Transverse colon (tissue), 4 donors: Measurements from ENCODE around the gene RABGAP1.

Source experiments
- CTCF ChIP-seq, 5 experiments: fragments of 200-600 bp in 3 of 5; fragments of 450-650 bp in 2 of 5; sonication (generic) in 3 of 5; IDR thresholded peaks; 1 replicate in 2 of 5; 2 replicates in 3 of 5; pipeline ENCODE4 v1.5.1; 2016 to 2017; ENCODE audit warnings: antibody characterized with exemption in 5 of 5, inconsistent platforms in 3 of 5, mild to moderate bottlenecking in 2 of 5, moderate library complexity in 1 of 5
- EP300 ChIP-seq: sonication (generic); formaldehyde crosslinking; IDR thresholded peaks from one replicate; pipeline ENCODE4 v1.6.1; 2017; ENCODE audit warnings: antibody characterized with exemption, low read depth
- POLR2A ChIP-seq: fragments of 450-650 bp; IDR thresholded peaks from one replicate; pipeline ENCODE4 v1.6.1; 2016; ENCODE audit warnings: antibody characterized with exemption, mild to moderate bottlenecking, moderate library complexity
- POLR2AphosphoS5 ChIP-seq, 3 donors: sonication (generic); formaldehyde crosslinking; IDR thresholded peaks; one replicate each; pipeline ENCODE4 v1.6.1; 2016; ENCODE audit warnings: antibody characterized with exemption in 3 of 3

- no peak for TF ChIP-seq POLR2A
- TF ChIP-seq POLR2AphosphoS5 (IDR thresholded peaks at IDR 0.05) = no peak
- no peak for TF ChIP-seq CTCF (IDR thresholded peaks at IDR 0.05)
- TF ChIP-seq EP300 = no peak
Observed at GRCh38 chr9:123011380-123011779, 70.6 kb downstream of the RABGAP1 start.
